Midbrain (tissue), 1 donor: Measurements from ENCODE around the gene CYTH3.
"Not testable (repeated sequence)": the region's sequence is repeated elsewhere in the genome, so short reads cannot be mapped to it uniquely, and the experiment has no call there.

Source experiments
- DNase-seq: peaks from one replicate; lab custom pipeline; 2025; lab: John Stamatoyannopoulos, UW

The CYTH3 gene

DNA sequence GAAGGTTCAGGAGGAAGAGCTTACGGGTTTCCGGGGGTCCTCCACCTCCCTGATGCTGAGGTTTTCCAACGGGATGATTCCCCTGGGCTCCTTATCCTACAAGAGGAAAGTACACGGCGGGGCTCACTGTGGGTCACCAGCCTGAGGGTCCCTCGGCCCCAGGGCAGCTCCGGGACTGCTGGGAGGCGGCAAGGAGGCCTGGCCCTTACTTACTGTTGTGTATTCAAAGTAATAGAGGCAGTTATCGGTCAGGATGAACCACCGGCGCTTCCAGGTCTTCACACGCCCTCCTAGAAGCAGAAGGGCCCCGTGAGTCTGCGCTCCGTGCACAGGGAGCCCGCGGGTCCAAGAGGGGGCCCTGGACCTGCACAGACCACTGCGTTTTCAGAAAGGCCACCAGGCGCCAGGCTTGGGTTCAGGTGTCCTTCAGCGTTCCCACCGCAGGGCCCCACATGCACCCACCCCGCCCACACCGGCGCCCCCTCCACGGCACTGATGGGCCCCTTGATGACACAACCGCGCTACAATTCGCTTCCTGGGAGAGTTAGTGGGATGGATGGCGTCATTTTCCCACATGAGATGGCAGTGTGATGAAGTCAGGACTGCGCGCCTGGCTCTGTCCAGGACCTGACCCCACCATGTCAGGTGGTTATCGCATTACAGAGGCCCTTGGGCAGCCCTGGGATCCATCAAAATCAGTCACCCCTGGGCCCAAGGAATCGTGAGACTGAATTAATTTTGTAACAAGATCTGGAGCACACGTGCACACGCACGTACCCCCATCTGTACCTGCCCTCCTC lies 106.7 kb downstream of the CYTH3 start:
- DNase-seq = no peak

DNA sequence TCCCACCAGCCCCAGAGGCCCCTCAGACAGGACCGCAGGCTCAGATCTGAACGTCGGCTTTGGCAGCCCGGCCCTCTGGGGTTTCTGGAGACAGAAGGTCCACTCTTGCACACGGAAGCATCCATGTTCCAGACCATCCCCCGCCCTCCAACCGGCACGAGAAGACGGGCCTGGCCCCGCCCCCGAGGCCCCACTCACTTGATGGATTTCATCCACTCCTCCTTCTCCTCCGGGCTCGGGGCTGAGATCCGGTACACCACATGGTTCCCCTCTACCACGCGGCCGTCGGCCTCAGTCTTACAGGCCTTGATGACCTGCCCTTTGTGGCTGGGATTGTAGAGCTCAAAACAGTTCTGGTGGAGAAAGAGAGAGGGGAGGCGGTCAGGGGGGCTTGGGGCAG lies 107.3 kb downstream of the CYTH3 start:
- no peak for DNase-seq

DNA sequence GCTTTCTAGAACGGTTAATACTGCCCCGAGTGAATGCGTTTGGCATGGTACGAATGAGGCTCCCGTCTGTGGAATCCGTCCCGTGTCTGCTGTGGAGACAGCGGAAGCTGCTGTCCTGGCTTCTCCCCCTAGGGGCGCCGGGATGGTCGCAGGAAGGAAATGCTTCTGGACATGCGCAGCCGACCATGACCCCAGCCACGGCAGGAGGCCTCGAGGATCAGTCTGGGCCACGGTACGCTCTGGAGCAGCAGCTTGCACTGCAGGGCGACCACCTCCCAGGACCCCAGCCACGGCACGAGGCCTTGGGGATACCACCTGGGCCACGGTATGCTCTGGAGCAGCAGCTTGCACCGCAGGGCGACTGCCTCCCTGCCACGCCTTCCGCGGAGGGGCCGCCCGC lies 107.9 kb downstream of the CYTH3 start:
- DNase-seq = no peak

DNA sequence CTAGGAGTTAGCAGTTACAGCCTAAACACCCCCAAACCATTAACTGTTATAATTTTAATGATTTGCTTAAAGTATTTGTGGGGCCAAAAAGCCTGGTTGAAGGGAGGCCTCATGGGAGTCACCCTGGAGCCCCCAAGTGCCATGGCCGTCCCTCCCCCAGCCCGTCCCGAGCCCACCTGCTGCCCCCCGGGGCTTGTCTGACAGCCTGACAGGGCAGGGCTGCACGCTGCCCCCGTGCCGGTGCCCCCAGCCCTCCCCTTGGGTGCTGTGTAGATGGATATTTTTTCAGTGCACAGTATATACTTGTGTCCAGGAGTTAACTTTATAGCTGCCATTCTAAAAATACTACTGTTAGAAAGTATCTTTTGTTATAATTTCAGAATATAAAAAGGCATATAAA lies 108.4 kb downstream of the CYTH3 start:
- no peak for DNase-seq

DNA sequence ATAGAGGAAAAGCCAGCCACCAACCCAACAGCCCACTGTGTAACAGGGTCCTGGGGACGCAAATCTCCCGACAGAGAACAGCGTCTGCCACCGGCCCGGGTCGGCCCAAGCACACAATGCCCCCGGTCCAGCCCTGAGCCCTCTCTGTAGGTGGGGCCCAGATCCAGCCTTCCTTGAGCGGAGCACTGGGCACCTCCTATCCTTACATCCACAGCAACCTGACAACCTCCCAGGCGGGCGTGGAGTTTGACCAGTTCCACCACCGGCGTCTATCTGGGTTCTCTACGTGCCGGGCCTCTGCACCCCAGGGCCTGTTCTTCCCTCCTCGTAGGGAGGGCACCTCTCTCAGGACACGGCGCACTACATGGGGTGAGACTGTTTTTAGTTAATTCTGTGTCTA lies 109.0 kb downstream of the CYTH3 start:
- DNase-seq = no peak

DNA sequence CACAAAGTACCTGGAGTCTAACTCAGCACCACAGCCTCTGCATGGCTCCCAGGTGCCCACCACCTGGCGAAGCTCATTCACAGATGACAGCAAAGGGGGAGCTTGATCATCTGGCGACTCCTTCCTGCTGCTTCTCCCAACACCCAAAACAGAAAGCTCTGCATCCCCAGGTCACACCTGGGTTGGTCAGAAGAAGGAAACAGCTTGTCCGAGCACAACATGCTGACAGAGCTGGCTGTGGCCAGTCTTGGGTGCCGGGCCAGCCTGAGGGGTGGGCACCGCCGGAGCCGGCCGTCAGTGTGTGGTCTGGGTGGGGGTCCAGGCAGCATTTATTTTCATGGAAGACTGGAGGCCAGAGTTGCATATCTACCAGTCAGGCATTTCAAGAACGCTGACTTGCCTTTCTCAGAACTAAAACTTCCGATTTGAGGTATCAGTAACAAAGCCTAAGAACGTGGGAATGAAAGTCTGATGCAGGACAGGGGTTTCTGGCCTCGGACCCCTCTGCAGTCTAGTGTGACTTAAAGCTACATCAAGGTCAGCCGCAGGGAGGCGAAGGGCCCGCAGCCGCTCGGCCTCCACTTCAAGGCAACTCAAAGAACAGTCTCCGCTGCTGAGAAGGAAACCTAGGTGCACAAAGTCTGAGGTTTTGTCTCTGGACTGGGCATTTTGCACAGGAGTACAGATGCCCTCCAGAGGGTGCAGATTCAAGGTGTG lies 109.6 kb downstream of the CYTH3 start:
- DNase-seq = no peak

DNA sequence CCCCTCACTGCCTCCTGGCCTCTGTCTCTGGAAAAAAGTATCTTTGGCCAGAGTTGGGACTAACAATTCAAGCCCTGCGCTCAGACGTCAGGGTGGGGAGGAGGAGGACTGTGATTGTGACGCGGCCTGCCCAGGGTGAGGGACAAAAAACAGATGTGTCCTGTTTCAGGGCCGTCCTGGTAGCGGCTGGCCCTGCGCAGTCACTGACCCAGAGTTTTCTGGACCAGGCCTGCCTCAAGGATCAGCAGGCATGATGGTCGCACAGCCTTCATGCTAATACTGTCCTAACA lies 110.1 kb downstream of the CYTH3 start:
- no peak for DNase-seq

DNA sequence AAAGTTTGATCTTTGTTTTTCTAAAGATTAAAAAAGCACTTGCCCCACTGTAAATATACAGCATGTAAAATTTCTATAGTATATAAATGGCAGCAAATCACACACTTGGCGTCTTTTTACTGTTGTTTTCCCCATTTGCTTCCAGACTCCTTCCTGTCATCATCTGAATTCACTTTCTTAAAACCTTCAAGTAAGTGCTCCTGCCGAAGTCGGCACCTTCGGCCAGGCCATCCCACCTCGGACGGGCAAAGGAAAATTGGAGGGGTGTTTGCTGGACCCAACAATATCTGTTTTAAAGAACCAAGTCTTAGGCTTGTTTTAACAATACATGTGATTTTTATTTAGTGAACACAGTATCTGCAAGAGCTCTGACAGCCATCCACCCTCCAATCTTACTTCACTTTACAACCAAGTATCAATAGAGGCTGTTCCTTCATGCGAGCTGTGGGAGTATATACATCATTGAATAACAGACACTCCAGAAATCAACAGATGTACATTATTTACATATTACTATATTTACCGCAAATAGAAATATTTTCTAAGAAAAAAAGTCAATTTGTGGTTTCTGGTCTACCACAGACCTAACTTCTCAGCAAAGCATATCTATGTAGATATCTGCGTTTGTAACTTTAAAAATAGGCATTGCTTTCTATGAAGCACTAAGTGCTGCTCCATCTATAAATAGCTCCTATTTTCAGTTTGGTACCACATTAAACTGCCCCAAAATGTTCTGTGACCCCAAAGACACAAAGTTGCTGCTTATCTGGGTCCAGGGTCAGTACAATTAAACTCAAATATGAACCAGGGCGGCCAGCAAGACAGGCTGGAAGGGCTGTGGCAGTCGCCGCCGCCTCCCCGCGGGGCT lies 110.7 kb downstream of the CYTH3 start:
- DNase-seq = no peak

DNA sequence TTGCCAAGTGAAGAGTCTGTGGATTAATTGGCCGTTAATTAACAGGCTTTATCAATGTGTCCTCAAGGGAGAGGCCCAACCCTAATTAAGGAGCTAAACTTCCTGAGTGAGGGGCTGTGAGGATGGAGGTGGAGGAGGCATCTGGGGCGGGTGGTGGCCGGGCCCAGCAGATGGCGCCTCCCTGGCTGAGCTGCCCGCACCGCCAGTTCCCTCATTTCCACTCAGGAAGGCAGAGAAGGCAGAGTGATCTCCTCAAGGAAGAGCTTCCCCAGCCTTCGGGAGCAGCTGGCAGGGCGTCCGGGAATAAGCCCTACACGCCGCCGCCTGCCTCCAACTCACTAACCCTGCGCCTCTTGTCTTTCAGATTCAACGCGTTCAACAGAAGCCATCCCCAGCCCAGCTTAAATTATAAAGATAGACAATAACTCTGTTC lies 112.2 kb downstream of the CYTH3 start:
- DNase-seq = peak; percentile 26

DNA sequence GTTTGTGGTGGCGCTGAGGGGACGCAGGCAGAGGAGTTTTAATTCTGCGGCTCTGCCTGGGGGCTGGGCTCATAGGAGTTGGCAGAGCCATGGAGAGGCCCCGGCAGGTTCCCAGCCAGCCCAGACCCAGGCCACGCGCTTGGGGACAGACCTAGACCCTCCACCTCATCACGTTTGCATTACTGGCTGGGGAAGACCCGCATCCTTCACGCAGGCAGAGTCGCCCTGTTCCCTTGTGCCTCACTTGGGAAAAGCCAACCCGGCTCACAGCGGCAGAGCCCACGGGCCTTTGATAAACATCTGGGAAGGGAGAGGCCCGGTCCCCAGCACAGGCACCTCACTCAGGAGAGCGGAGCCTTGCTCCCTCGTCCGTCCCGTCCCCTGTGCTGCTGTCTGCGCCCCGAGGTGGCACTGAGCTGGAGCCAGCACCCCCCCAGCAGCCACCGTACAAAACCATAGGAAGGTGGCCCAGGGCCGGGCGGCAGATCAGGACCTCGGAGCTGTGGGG lies 112.8 kb downstream of the CYTH3 start:
- no peak for DNase-seq

DNA sequence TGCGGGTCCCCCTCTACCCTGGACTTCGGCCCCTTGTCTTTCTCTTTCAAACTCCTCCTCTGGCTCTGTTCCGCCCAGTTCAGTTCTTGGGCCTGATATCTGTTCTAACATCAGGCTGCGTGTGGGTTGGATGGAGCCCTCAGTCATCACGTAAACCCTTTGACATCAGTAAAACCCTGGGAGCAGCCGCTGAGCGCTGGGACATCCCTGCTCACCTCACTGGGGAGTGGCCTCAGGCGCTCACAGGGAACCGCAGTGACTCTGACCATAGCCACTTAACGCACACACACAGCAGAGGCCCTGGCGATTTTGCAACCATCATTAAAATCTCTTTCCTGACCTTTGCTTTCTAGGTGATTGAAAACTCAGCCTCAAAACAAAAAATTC lies 113.3 kb downstream of the CYTH3 start:
- DNase-seq = no peak

DNA sequence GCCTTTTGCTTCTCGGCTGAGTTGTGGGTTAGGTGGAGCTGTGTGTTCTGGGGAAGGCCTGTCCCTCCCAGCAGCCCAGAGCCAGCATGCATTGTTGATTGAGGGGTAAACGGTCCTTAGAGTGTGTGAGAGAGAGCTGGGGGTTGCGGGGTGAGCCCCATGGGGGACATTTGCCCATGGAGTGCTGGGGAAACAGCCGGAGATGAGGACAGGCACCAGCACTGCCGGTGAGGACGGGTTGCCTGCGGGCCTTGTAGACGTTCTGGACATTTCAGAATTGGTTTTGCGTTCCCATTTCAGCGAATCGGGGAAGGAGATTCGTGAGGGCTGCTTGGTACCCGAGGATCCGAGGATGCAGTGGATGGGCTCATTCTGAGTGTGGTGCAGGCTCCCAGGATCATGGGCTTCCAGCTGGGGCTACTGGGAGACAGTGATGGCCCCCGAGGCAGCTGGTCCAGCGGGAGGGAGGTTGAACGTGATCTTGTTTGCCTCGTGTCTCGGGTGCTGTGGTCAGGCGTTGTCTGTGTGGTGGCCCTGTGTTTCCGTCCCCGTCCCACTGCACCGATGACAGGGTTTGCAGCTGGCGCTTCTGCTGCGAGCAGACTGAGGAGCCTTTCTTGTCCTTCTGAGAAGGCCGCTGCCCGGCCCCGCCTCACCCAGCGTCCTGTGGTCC lies 113.9 kb downstream of the CYTH3 start:
- no peak for DNase-seq

DNA sequence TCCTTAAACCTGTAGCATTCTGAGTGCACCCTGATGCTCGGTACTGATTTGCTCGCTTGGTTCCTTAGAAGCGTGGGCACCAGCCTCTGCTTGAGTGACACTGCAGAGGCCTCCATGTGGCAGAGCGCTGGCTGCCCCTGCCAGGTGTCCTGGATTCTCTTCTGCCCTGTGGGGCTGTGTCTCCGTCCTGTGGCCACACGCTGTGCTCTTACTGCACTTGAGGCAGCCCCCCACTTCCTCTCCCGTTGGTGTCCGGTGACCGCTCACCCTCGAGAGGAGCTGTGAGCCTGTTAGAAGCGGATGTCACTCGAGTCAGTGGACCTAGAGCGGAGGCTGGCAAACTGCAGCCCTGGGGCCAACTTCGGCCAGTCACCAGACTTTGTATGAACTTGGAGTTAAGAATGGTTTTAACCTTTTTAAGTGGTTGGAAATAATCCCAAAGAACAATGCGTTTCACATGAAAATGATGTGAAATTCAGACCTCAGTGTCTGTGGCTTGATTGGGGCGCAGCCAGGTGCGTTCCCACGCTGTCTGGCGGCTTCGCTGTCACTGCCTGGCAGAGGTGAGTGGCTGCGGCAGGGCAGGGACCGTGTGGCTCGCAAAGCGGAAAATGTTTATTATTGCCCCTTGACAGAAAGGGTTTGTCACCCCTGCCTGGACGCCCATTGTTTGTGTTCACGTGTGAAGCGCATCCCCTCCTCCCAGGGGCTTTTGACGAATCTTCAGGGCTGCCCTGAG lies 114.6 kb downstream of the CYTH3 start:
- no peak for DNase-seq

DNA sequence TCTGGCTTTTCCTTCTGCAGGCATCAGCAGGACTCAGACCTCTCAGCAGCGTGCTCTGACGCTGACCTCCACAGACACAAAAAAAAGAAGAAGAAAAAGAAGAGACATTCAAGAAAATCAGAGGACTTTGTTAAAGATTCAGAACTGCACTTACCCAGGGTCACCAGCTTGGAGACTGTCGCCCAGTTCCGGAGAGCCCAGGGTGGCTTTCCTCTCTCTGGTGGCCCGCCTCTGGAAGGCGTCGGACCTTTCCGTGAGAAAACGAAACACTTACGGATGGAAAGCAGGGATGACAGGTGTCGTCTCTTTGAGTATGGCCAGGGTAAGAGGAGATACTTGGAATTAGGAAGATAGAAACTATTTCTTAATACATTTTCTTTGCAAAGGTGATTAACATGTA lies 115.7 kb downstream of the CYTH3 start:
- no peak for DNase-seq

DNA sequence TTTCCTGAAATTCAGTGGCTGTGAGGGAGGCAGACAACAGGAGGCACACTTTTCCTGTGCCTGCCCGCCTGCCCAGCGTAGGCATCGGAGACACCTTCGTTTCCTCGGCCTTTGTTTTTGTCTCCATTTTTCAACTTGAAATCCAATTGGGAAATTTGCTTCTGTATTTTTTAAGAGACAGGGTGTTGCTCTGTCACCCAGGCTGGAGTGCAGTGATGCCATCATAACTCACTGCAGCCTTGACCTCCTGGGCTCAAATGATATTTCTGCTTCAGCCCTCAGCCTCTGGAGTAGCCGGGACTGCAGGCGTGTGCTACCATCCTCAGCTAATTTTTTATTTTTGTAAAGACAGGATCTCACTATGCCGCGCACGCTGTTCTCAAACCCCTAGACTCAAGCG lies 116.8 kb downstream of the CYTH3 start:
- no peak for DNase-seq

DNA sequence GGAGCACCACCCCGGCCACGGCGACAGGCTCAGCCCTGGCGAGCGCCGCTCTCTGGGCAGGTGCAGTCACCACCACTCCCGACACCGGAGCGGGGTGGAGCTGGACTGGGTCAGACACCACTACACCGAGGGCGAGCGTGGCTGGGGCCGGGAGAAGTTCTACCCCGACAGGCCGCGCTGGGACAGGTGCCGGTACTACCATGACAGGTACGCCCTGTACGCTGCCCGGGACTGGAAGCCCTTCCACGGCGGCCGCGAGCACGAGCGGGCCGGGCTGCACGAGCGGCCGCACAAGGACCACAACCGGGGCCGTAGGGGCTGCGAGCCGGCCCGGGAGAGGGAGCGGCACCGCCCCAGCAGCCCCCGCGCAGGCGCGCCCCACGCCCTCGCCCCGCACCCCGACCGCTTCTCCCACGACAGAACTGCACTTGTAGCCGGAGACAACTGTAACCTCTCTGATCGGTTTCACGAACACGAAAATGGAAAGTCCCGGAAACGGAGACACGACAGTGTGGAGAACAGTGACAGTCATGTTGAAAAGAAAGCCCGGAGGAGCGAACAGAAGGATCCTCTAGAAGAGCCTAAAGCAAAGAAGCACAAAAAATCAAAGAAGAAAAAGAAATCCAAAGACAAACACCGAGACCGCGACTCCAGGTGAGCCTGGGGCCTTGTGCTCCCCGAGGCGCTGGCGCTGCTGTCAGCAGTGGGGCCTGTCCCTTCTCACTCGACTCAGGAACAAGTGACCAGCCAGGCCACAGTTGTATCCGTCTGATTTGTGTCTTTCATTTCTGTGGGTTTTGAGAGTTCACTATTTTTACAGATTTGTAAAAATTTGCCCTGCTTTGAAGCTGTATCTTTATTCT lies 117.7 kb downstream of the CYTH3 start:
- DNase-seq = no peak

DNA sequence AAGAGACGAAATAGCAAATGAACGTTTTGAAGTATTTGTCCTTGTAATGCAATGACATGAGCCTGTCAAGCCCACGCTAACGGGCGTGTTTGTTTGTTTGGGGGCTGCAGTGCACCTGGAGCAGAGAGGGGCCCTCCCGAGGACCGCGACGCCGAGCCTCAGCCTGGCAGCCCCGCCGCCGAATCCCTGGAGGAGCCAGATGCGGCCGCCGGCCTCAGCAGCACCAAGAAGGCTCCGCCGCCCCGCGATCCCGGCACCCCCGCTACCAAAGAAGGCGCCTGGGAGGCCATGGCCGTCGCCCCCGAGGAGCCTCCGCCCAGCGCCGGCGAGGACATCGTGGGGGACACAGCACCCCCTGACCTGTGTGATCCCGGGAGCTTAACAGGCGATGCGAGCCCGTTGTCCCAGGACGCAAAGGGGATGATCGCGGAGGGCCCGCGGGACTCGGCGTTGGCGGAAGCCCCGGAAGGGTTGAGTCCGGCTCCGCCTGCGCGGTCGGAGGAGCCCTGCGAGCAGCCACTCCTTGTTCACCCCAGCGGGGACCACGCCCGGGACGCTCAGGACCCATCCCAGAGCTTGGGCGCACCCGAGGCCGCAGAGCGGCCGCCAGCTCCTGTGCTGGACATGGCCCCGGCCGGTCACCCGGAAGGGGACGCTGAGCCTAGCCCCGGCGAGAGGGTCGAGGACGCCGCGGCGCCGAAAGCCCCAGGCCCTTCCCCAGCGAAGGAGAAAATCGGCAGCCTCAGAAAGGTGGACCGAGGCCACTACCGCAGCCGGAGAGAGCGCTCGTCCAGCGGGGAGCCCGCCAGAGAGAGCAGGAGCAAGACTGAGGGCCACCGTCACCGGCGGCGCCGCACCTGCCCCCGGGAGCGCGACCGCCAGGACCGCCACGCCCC lies 118.5 kb downstream of the CYTH3 start:
- no peak for DNase-seq

DNA sequence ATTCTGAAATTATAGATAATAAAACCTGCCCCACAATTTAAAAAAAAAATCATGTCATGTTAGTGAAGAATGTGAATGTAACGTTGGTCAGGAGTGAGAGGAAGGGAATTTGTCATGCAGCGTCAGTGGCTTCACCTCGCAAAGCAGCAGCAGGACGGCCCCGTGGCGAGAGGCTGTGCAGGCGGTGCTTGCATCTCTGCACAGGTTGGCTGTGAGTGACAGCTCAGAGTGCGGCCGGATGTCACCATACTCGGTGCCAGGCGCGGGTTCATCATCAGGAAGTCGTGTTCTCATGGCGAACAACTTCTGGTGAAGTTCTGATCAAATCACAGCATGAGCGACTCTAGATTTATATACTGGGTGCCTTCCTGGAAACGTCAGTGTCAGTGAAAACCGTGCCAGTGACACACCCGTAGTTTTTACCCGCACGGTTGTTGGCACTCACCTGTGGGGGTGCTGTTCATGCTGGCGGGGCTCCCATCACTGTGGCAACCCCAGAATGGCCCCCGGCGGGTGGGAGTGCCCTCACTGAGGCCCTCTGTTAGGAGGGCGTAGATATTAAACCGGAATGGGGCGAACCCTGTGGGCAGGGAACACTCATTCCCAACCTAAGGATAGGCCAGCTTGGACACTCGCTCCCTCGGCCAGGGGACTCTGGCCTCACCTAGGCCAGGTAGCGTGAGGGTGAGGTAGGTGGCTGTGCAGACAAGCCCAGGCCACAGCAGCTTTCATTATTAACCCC lies 120.3 kb downstream of the CYTH3 start:
- no peak for DNase-seq

DNA sequence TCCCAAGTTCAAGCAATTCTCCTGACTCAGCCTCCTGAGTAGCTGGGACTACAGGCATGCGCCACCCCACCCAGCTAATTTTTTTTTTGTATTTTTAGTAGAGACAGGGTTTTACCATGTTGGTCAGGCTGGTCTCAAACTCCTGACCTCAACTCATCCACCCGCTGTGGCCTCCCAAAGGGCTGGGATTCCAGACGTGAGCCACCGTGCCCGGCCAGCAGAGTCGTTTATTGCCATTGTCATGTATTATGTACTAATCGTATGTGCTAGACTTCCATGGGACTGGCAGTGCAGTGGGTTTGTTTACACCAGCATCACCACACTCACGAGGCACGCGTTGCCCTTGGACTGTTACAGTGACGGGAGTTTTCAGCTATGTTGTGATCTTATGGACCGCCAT lies 120.9 kb downstream of the CYTH3 start:
- DNase-seq = not testable (repeated sequence)
